Liver (tissue), 9 donors: Measurements from ENCODE around the gene IREB2. TPM values are rescaled to one million over a fixed set of nuclear protein-coding genes. Genes with fewer than 3 reads are reported as not detected.

Experiments used
- DNase-seq: peaks from one replicate; pipeline ENCODE4 v3.0.0-alpha.2; 2017; ENCODE audit warnings: low spot score
- H3K27ac ChIP-seq, 2 donors: one replicate each; pipeline ENCODE4 v1.7.0; 2013; ENCODE audit warnings: inconsistent platforms in 2 of 2, low read length in 2 of 2, control low read depth in 1 of 2, low read depth in 1 of 2, mild to moderate bottlenecking in 1 of 2
- H3K27me3 ChIP-seq, 4 donors: one replicate each; pipeline versions ENCODE4 v1.6.1 to v1.7.0; 2013; ENCODE audit warnings: low read length in 3 of 4, inconsistent platforms in 1 of 4, mild to moderate bottlenecking in 1 of 4, moderate library complexity in 1 of 4; ENCODE audit not compliant: control insufficient read depth in 4 of 4, insufficient read depth in 4 of 4
- H3K36me3 ChIP-seq, 4 donors: one replicate each; pipeline versions ENCODE4 v1.6.1 to v1.7.0; 2013; ENCODE audit warnings: low read length in 3 of 4, mild to moderate bottlenecking in 3 of 4, low read depth in 1 of 4, moderate library complexity in 1 of 4; ENCODE audit not compliant: control insufficient read depth in 4 of 4, insufficient read depth in 3 of 4
- H3K4me1 ChIP-seq, 4 donors: one replicate each; pipeline versions ENCODE4 v1.6.1 to v1.7.0; 2013; ENCODE audit warnings: low read length in 3 of 4, mild to moderate bottlenecking in 3 of 4, moderate library complexity in 1 of 4; ENCODE audit not compliant: control insufficient read depth in 4 of 4, insufficient read depth in 4 of 4
- H3K4me3 ChIP-seq, 3 donors: one replicate each; pipeline versions ENCODE4 v1.6.1 to v1.7.0; 2013; ENCODE audit warnings: low read length in 3 of 3, control low read depth in 1 of 3, low read depth in 1 of 3, mild to moderate bottlenecking in 1 of 3
- H3K9ac ChIP-seq, 2 donors: one replicate each; pipeline ENCODE4 v1.7.0; 2013; ENCODE audit warnings: low read length in 2 of 2, mild to moderate bottlenecking in 2 of 2, moderate library complexity in 2 of 2, control low read depth in 1 of 2, low read depth in 1 of 2
- H3K9me3 ChIP-seq, 4 donors: one replicate each; pipeline versions ENCODE4 v1.6.1 to v1.7.0; 2013; ENCODE audit warnings: low read length in 3 of 4; ENCODE audit not compliant: control insufficient read depth in 4 of 4
- EGR1 ChIP-seq, 2 donors: IDR thresholded peaks; 2 replicates each; pipeline ENCODE4 v1.6.1; 2016 to 2018; ENCODE audit warnings: antibody characterized with exemption in 2 of 2, low read depth in 2 of 2
- FOXA1 ChIP-seq: IDR thresholded peaks from 2 replicates; pipeline ENCODE4 v1.6.1; 2016; ENCODE audit warnings: antibody characterized with exemption
- FOXA2 ChIP-seq: IDR thresholded peaks from 2 replicates; pipeline ENCODE4 v1.6.1; 2016; ENCODE audit warnings: antibody characterized with exemption
- GABPA ChIP-seq, 2 donors: IDR thresholded peaks in 1 of 2; conservative IDR thresholded peaks in 1 of 2; 2 replicates each; pipeline ENCODE4 v1.6.1; 2016; ENCODE audit warnings: antibody characterized with exemption in 2 of 2, mild to moderate bottlenecking in 1 of 2, moderate library complexity in 1 of 2
- HNF4A ChIP-seq, 2 donors: conservative IDR thresholded peaks; 2 replicates each; pipeline ENCODE4 v1.6.1; 2016; ENCODE audit warnings: antibody characterized with exemption in 2 of 2, mild to moderate bottlenecking in 2 of 2
- JUND ChIP-seq, 2 donors: IDR thresholded peaks; 2 replicates each; pipeline ENCODE4 v1.6.1; 2016; ENCODE audit warnings: antibody characterized with exemption in 2 of 2
- MAX ChIP-seq: IDR thresholded peaks from 2 replicates; pipeline ENCODE4 v1.6.1; 2016; ENCODE audit warnings: antibody characterized with exemption
- RAD21 ChIP-seq, 2 donors: IDR thresholded peaks; 2 replicates each; pipeline ENCODE4 v1.6.1; 2016; ENCODE audit warnings: antibody characterized with exemption in 2 of 2, mild to moderate bottlenecking in 2 of 2
- RXRA ChIP-seq, 2 donors: IDR thresholded peaks; 2 replicates each; pipeline ENCODE4 v1.6.1; 2017 to 2018; ENCODE audit warnings: antibody characterized with exemption in 2 of 2, mild to moderate bottlenecking in 1 of 2
- SP1 ChIP-seq: IDR thresholded peaks from 2 replicates; pipeline ENCODE4 v1.6.1; 2018; ENCODE audit warnings: antibody characterized with exemption, mild to moderate bottlenecking
- YY1 ChIP-seq: IDR thresholded peaks from 2 replicates; pipeline ENCODE4 v1.6.1; 2016; ENCODE audit warnings: antibody characterized with exemption, mild to moderate bottlenecking
- ZBTB33 ChIP-seq: IDR thresholded peaks from 2 replicates; pipeline ENCODE4 v1.6.1; 2016; ENCODE audit warnings: antibody characterized with exemption
- WGBS: extraction: QIAGEN DNeasy Blood & Tissue Kit; methylation state at CpG from one replicate; pipeline ENCODE4 v1.1.7; 2013; 5-methylcytosine and 5-hydroxymethylcytosine counted together
- polyA plus RNA-seq, 2 donors: library from polyadenylated mRNA; stranded (reverse) in 1 of 2; unstranded in 1 of 2; fragments of 200-250 nt in 1 of 2; fragments of >200 nt in 1 of 2; fragmentation: Nextera tagmentation in 1 of 2; extraction: Ambion mirVana in 1 of 2; gene quantifications; one replicate each; pipeline versions ENCODE4 v1.2.1 to v1.2.3, GENCODE V29; 2013 to 2015
- total RNA-seq, 2 donors: library from RNA; depleted of rRNA; stranded (reverse); fragments of >200 nt; gene quantifications; one replicate each; pipeline ENCODE4 v1.2.3, GENCODE V29; 2014
- TF ChIP-seq, protein P1 (sequence below): IDR thresholded peaks from 2 replicates; pipeline ENCODE4 v1.6.1; 2016; ENCODE audit warnings: antibody characterized with exemption
- TF ChIP-seq, protein P2 (sequence below): IDR thresholded peaks from 2 replicates; pipeline ENCODE4 v1.6.1; 2016; ENCODE audit warnings: antibody characterized with exemption, mild to moderate bottlenecking
- donor health status: healthy.
- donor health status: healthy.
- donor health status: healthy.
- donor health status: healthy.
- donor health status: healthy.

IREB2 gene
- total and polyA plus RNA-seq, 4 donors: 7.0 to 51.4 (median 17.0) TPM

GRCh38 chr15:78417754-78418630 lies 20.0 kb upstream of the IREB2 start:
- DNase-seq: no peak
- 88% methylated on average over 8 of the region's 8 CpGs for WGBS
- TF ChIP-seq JUND (IDR thresholded peaks at IDR 0.05) (no peak), MAX (no peak)
- no peaks in the 10 kb centered on the region for H3K4me1 ChIP-seq
- no peaks in the 10 kb centered on the region for H3K36me3 ChIP-seq
- no peak overlapping the region for H3K4me3 ChIP-seq
- no peaks in the 10 kb centered on the region for H3K9me3 ChIP-seq
- no peak overlapping the region for H3K27ac ChIP-seq
- H3K9ac ChIP-seq: no peak overlapping the region
- H3K27me3 ChIP-seq: no peaks in the 10 kb centered on the region

DNA sequence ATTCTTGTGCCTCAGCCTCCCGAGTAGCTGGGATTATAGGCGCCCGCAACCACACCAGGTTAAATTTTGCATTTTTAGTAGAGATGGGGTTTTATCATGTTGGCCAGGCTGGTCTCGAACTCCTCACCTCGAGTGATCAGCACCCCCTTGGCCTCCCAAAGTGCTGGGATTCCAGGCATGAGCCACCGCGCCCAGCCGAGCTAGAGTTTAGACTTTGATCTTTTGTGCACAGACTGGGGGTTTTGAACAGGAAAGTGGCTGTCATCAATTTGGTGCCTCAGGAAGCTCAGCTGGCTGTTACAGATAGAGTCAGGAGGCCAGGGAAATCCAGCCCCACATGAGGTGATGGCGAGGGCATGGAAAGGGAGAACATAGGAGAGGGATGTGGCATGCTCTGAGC lies 19.3 kb upstream of the IREB2 start:
- no peak overlapping the region for H3K27ac ChIP-seq
- no peaks in the 10 kb centered on the region for H3K9me3 ChIP-seq
- no peak for DNase-seq
- H3K9ac ChIP-seq: no peak overlapping the region
- H3K4me1 ChIP-seq: no peaks in the 10 kb centered on the region
- no peak overlapping the region for H3K4me3 ChIP-seq
- no peaks in the 10 kb centered on the region for H3K27me3 ChIP-seq
- 61% methylated on average over 9 of the region's 9 CpGs for WGBS
- no peaks in the 10 kb centered on the region for H3K36me3 ChIP-seq
- TF ChIP-seq RAD21 (IDR thresholded peaks at IDR 0.05): no peak
- TF ChIP-seq HNF4A (conservative IDR thresholded peaks at IDR 0.05): peak; percentile 26 to 29
- no peak for TF ChIP-seq EGR1 (IDR thresholded peaks at IDR 0.05; ENCODE audit: low read depth in 2 of 2)
- TF ChIP-seq RXRA (IDR thresholded peaks at IDR 0.05): no peak

DNA sequence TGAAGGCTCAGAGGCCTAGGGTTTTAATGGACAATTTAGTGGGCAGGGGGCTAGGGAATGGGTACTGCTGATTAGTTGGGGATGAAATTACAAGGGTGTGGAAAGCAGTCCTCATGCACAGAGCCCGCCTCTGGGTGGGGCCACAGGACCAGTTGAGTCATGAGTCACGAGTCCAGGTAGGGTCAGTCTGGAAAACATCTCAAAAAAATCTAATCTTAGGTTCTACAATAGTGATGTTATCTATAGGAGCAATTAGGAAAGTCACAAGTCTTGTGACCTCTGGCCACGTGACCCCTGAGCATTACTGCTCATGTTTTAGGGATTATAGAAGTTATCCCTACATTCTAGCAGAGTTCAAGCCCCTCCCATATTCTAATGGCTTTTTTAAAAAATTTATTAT lies 18.6 kb upstream of the IREB2 start:
- Histone ChIP-seq H3K4me1 (no peaks in the 10 kb centered on the region), H3K27ac (no peak overlapping the region), H3K9me3 (no peaks in the 10 kb centered on the region), H3K36me3 (no peaks in the 10 kb centered on the region), H3K27me3 (no peaks in the 10 kb centered on the region), H3K9ac (no peak overlapping the region), H3K4me3 (no peak overlapping the region)
- no peak for DNase-seq
- WGBS: 87% methylated on average over 3 of the region's 3 CpGs
- no peak for TF ChIP-seq HNF4A (conservative IDR thresholded peaks at IDR 0.05)
- no peak for TF ChIP-seq FOXA2
- TF ChIP-seq, protein P1, sequence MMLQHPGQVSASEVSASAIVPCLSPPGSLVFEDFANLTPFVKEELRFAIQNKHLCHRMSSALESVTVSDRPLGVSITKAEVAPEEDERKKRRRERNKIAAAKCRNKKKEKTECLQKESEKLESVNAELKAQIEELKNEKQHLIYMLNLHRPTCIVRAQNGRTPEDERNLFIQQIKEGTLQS: no peak
- no peak for TF ChIP-seq GABPA (IDR thresholded peaks at IDR 0.05 in 1 of 2, conservative IDR thresholded peaks at IDR 0.05 in 1 of 2)
- TF ChIP-seq JUND (IDR thresholded peaks at IDR 0.05): no peak
- TF ChIP-seq, protein P2, sequence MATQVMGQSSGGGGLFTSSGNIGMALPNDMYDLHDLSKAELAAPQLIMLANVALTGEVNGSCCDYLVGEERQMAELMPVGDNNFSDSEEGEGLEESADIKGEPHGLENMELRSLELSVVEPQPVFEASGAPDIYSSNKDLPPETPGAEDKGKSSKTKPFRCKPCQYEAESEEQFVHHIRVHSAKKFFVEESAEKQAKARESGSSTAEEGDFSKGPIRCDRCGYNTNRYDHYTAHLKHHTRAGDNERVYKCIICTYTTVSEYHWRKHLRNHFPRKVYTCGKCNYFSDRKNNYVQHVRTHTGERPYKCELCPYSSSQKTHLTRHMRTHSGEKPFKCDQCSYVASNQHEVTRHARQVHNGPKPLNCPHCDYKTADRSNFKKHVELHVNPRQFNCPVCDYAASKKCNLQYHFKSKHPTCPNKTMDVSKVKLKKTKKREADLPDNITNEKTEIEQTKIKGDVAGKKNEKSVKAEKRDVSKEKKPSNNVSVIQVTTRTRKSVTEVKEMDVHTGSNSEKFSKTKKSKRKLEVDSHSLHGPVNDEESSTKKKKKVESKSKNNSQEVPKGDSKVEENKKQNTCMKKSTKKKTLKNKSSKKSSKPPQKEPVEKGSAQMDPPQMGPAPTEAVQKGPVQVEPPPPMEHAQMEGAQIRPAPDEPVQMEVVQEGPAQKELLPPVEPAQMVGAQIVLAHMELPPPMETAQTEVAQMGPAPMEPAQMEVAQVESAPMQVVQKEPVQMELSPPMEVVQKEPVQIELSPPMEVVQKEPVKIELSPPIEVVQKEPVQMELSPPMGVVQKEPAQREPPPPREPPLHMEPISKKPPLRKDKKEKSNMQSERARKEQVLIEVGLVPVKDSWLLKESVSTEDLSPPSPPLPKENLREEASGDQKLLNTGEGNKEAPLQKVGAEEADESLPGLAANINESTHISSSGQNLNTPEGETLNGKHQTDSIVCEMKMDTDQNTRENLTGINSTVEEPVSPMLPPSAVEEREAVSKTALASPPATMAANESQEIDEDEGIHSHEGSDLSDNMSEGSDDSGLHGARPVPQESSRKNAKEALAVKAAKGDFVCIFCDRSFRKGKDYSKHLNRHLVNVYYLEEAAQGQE: no peak
- TF ChIP-seq ZBTB33: no peak
- no peak for TF ChIP-seq MAX
- TF ChIP-seq FOXA1: no peak
- TF ChIP-seq RXRA (IDR thresholded peaks at IDR 0.05): no peak
- no peak for TF ChIP-seq YY1
- TF ChIP-seq SP1: no peak
- TF ChIP-seq RAD21 (IDR thresholded peaks at IDR 0.05): no peak
